ENCODE data around the gene BABAM2. TPM values are rescaled to one million over a fixed set of nuclear protein-coding genes. Genes with fewer than 3 reads are reported as not detected.

Gene BABAM2
- total and polyA plus RNA-seq, 2 experiments from 2014 or later: 17.8 to 21.5 TPM

- H3K79me2 ChIP-seq (replicated peaks; ENCODE audit: insufficient read depth): no peaks in the 10 kb centered on the region
- H3F3A ChIP-seq (replicated peaks; ENCODE audit: low read depth): no peaks in the 10 kb centered on the region
- H3K4me3 ChIP-seq: no peak overlapping the region
- H3K4me3 Mint-ChIP-seq: no peak overlapping the region
- H2AFZ ChIP-seq: no peak overlapping the region
- H3K4me1 Mint-ChIP-seq: peaks cover 11% of the 10 kb centered on the region; the same call in 2 of the 3 replicates
- H4K20me1 ChIP-seq (replicated peaks; ENCODE audit: insufficient read depth): no peaks in the 10 kb centered on the region
- TF ChIP-seq ZNF331 (CRISPR knock-in tag; IDR thresholded peaks at IDR 0.05; ENCODE audit: low read depth) (no peak), REST (IDR thresholded peaks at IDR 0.05; ENCODE audit: unreplicated experiment) (no peak), ZNF114 (CRISPR knock-in tag; IDR thresholded peaks at IDR 0.05) (no peak), EZH2phosphoT487 (IDR thresholded peaks at IDR 0.05; ENCODE audit: unreplicated experiment) (no peak), ETS1 (IDR thresholded peaks at IDR 0.05) (no peak), STAT1 (IDR thresholded peaks at IDR 0.05; ENCODE audit: unreplicated experiment) (no peak), EZH2 (IDR thresholded peaks at IDR 0.05; ENCODE audit: low read depth, unreplicated experiment) (no peak), ZNF462 (CRISPR knock-in tag; IDR thresholded peaks at IDR 0.05) (no peak)
- H3K27ac Mint-ChIP-seq: no peak overlapping the region
- no peaks in the 10 kb centered on the region for H3K36me3 Mint-ChIP-seq (ENCODE audit: low read depth)
- 0 out of 2 replicates have a peak, but pooled peaks cover 7% of the 10 kb centered on the region for H3K4me1 ChIP-seq (ENCODE audit: insufficient read depth)
- H3K27ac ChIP-seq (ENCODE audit: low read depth): no peak overlapping the region
- H3K9me2 ChIP-seq (ENCODE audit: insufficient read depth): peaks cover 4% of the 10 kb centered on the region; the same call in 1 of the 2 replicates
- no peak for ATAC-seq
- H3K36me3 ChIP-seq (ENCODE audit: insufficient read depth): no peaks in the 10 kb centered on the region
- H3K27me3 Mint-ChIP-seq (ENCODE audit: insufficient read depth, low read depth, poor library complexity): peaks cover 1% of the 10 kb centered on the region
- no peaks in the 10 kb centered on the region for H3K27me3 ChIP-seq (ENCODE audit: insufficient read depth)
- DNase-seq (ENCODE audit: low spot score): no peak
- peaks cover 3% of the 10 kb centered on the region; the same call in 1 of the 3 replicates for H3K9me3 Mint-ChIP-seq
- H3K4me2 ChIP-seq: no peak overlapping the region
Observed at GRCh38 chr2:28038722-28039121, 148.2 kb downstream of the BABAM2 start.
